Measurements from ENCODE around the gene GADD45A.

- TF ChIP-seq POLR2A (IDR thresholded peaks at IDR 0.05) (no peak), CTCF (IDR thresholded peaks at IDR 0.05) (no peak)
Observed at GRCh38 chr1:67700692-67701410, 15.8 kb downstream of the GADD45A start.

Data from testis (tissue), 2 donors.